Neural progenitor cell (in vitro differentiated cells): ENCODE measurements around the gene ESRRB. TPM values are rescaled to one million over a fixed set of nuclear protein-coding genes. Genes with fewer than 3 reads are reported as not detected.

Experiments used
- DNase-seq: peaks from one replicate; pipeline ENCODE4 v3.0.0-alpha.2; 2016; ENCODE audit warnings: low spot score
- H2AFZ ChIP-seq: fragments of 200-600 bp; sonication (generic); replicated peaks from 2 replicates; pipeline ENCODE4 v1.6.1; 2016; ENCODE audit warnings: antibody characterized with exemption
- H3F3A ChIP-seq: fragments of 200-600 bp; sonication (generic); 2 replicates; pipeline ENCODE4 v1.6.1; 2016; ENCODE audit warnings: antibody characterized with exemption, low read depth
- H3K27ac ChIP-seq: fragments of 200-600 bp; sonication (generic); 2 replicates; pipeline ENCODE4 v1.5.1; 2016; ENCODE audit warnings: mild to moderate bottlenecking
- H3K27me3 ChIP-seq: fragments of 200-600 bp; sonication (generic); 2 replicates; pipeline ENCODE4 v1.6.1; 2016; ENCODE audit warnings: mild to moderate bottlenecking, moderate library complexity
- H3K36me3 ChIP-seq: fragments of 200-600 bp; sonication (generic); 2 replicates; pipeline ENCODE4 v1.5.1; 2016
- H3K4me1 ChIP-seq: fragments of 200-600 bp; sonication (generic); 2 replicates; pipeline ENCODE4 v1.6.1; 2016; ENCODE audit warnings: mixed run types
- H3K4me2 ChIP-seq: fragments of 200-600 bp; sonication (generic); 2 replicates; pipeline ENCODE4 v1.6.1; 2016
- H3K4me3 ChIP-seq: fragments of 200-600 bp; sonication (generic); 2 replicates; pipeline ENCODE4 v1.5.1; 2016
- H3K79me2 ChIP-seq: fragments of 200-600 bp; sonication (generic); 2 replicates; pipeline ENCODE4 v1.6.1; 2016; ENCODE audit warnings: low read depth
- H3K9ac ChIP-seq: fragments of 200-600 bp; sonication (generic); 2 replicates; pipeline ENCODE4 v1.6.1; 2016
- H3K9me3 ChIP-seq: fragments of 200-600 bp; sonication (generic); 2 replicates; pipeline ENCODE4 v1.5.1; 2016; ENCODE audit warnings: low read depth
- H4K20me1 ChIP-seq: fragments of 200-600 bp; sonication (generic); 2 replicates; pipeline ENCODE4 v1.6.1; 2016; ENCODE audit warnings: low read depth
- H3K27ac Mint-ChIP-seq: 3 replicates; pipeline ENCODE4 v1.8.0; 2021; ENCODE audit warnings: mixed read lengths
- H3K27me3 Mint-ChIP-seq: 2 replicates; pipeline ENCODE4 v1.8.0; 2022; ENCODE audit warnings: low read depth, mild to moderate bottlenecking, inconsistent platforms, moderate library complexity, mixed read lengths; ENCODE audit not compliant: insufficient read depth
- H3K36me3 Mint-ChIP-seq: 3 replicates; pipeline ENCODE4 v1.8.0; 2021; ENCODE audit warnings: mixed read lengths
- H3K4me1 Mint-ChIP-seq: 3 replicates; pipeline ENCODE4 v1.8.0; 2021; ENCODE audit warnings: mixed read lengths
- H3K4me3 Mint-ChIP-seq: 3 replicates; pipeline ENCODE4 v1.8.0; 2021; ENCODE audit warnings: mild to moderate bottlenecking, moderate library complexity, mixed read lengths
- H3K9me3 Mint-ChIP-seq: 3 replicates; pipeline ENCODE4 v1.8.0; 2020; ENCODE audit warnings: mixed read lengths
- EZH2 ChIP-seq: fragments of 200-600 bp; sonication (generic); IDR thresholded peaks from 2 replicates; pipeline ENCODE4 v1.6.1; 2017; ENCODE audit warnings: antibody characterized with exemption, mild to moderate bottlenecking, moderate library complexity
- EZH2phosphoT487 ChIP-seq: fragments of 200-600 bp; sonication (generic); IDR thresholded peaks from 2 replicates; pipeline ENCODE4 v1.6.1; 2017; ENCODE audit warnings: antibody characterized with exemption
- total RNA-seq: library from RNA; depleted of rRNA; stranded (reverse); fragments of >200 nt; gene quantifications from 2 replicates; pipeline ENCODE4 v1.2.3, GENCODE V29; 2015; ENCODE audit warnings: low replicate concordance
- TF ChIP-seq, protein P1 (sequence below): fragments of 200-600 bp; sonication (generic); IDR thresholded peaks from 2 replicates; pipeline ENCODE4 v1.5.1; 2017; ENCODE audit warnings: antibody characterized with exemption, mild to moderate bottlenecking

Gene ESRRB
- total RNA-seq, 1 donor from 2014 or later, result 1.3 TPM

DNA sequence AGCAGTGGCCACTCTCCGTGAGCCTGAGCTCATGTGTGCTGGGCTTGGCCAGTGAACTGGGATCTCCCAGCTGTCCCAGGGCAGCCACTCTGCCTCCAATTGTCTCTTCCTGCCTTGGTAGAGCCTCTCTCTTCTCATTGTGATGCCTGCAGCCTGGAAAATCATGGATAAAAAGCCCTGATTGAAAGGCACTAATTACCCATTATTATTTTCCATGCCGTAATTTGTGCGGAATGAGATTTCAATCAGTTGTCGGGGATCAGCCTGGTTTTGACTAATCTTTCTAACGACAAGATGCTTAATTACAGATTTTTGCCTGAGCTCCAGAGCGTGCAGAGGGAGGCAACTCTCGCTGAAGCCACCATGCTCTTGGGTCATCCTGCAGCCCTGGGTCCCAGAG is 52.7 kb downstream of the ESRRB start:
- H3K9ac ChIP-seq, result no peak overlapping the region
- H3K27ac ChIP-seq, result no peak overlapping the region
- no peak for TF ChIP-seq EZH2phosphoT487
- no peak for TF ChIP-seq EZH2
- TF ChIP-seq, protein P1, sequence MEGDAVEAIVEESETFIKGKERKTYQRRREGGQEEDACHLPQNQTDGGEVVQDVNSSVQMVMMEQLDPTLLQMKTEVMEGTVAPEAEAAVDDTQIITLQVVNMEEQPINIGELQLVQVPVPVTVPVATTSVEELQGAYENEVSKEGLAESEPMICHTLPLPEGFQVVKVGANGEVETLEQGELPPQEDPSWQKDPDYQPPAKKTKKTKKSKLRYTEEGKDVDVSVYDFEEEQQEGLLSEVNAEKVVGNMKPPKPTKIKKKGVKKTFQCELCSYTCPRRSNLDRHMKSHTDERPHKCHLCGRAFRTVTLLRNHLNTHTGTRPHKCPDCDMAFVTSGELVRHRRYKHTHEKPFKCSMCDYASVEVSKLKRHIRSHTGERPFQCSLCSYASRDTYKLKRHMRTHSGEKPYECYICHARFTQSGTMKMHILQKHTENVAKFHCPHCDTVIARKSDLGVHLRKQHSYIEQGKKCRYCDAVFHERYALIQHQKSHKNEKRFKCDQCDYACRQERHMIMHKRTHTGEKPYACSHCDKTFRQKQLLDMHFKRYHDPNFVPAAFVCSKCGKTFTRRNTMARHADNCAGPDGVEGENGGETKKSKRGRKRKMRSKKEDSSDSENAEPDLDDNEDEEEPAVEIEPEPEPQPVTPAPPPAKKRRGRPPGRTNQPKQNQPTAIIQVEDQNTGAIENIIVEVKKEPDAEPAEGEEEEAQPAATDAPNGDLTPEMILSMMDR, result no peak
- no peak overlapping the region for H3K4me3 ChIP-seq
- H4K20me1 ChIP-seq, result no peaks in the 10 kb centered on the region
- Mint-ChIP-seq H3K9me3 (peaks cover 2% of the 10 kb centered on the region), H3K27ac (no peak overlapping the region), H3K4me1 (peaks cover 17% of the 10 kb centered on the region), H3K36me3 (no peaks in the 10 kb centered on the region), H3K27me3 (peaks cover 9% of the 10 kb centered on the region), H3K4me3 (no peak overlapping the region)
- peak; percentile 38 for DNase-seq
- peak overlapping the region; percentile 83 for H2AFZ ChIP-seq
- H3K27me3 ChIP-seq, result no peaks in the 10 kb centered on the region
- no peaks in the 10 kb centered on the region for H3K36me3 ChIP-seq
- H3K79me2 ChIP-seq, result no peaks in the 10 kb centered on the region
- H3F3A ChIP-seq, result no peaks in the 10 kb centered on the region
- H3K4me2 ChIP-seq, result no peak overlapping the region
- peaks cover 17% of the 10 kb centered on the region for H3K4me1 ChIP-seq
- no peaks in the 10 kb centered on the region for H3K9me3 ChIP-seq

DNA sequence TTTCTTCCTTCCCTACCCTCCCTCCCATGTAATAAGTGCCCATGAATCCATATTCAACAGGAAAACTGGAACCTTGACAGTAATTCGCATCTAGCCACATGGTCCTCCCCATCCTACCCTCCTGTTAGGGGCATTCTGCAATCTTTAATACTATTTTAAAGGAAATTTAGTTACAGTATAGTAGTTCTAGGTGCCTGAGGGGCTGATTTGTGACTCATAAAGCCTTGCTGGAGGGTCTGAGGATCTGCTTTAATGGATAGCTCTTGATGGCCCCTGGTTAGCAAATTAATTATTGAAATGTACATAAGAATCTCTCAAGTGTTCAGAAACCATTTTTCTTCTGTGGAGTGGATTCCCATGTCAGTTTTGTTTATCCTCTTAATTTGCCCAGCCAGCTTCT is 54.1 kb downstream of the ESRRB start:
- peaks cover 9% of the 10 kb centered on the region for H3K27me3 Mint-ChIP-seq
- H3K4me3 ChIP-seq, result no peak overlapping the region
- H3K9me3 ChIP-seq, result no peaks in the 10 kb centered on the region
- no peak overlapping the region for H3K27ac ChIP-seq
- no peak for TF ChIP-seq EZH2phosphoT487
- no peak for TF ChIP-seq EZH2
- TF ChIP-seq, protein P1, result no peak
- no peak overlapping the region for H3K9ac ChIP-seq
- no peaks in the 10 kb centered on the region for H3K79me2 ChIP-seq
- no peaks in the 10 kb centered on the region for H3K36me3 ChIP-seq
- no peak overlapping the region for H3K4me3 Mint-ChIP-seq
- DNase-seq, result no peak
- peaks cover 29% of the 10 kb centered on the region for H3K4me1 Mint-ChIP-seq
- H4K20me1 ChIP-seq, result no peaks in the 10 kb centered on the region
- no peaks in the 10 kb centered on the region for H3K36me3 Mint-ChIP-seq
- H2AFZ ChIP-seq, result no peak overlapping the region
- H3F3A ChIP-seq, result no peaks in the 10 kb centered on the region
- H3K27me3 ChIP-seq, result no peaks in the 10 kb centered on the region
- peaks cover 29% of the 10 kb centered on the region for H3K4me1 ChIP-seq
- H3K9me3 Mint-ChIP-seq, result peaks cover under 1% of the 10 kb centered on the region
- H3K4me2 ChIP-seq, result no peak overlapping the region
- H3K27ac Mint-ChIP-seq, result no peak overlapping the region

DNA sequence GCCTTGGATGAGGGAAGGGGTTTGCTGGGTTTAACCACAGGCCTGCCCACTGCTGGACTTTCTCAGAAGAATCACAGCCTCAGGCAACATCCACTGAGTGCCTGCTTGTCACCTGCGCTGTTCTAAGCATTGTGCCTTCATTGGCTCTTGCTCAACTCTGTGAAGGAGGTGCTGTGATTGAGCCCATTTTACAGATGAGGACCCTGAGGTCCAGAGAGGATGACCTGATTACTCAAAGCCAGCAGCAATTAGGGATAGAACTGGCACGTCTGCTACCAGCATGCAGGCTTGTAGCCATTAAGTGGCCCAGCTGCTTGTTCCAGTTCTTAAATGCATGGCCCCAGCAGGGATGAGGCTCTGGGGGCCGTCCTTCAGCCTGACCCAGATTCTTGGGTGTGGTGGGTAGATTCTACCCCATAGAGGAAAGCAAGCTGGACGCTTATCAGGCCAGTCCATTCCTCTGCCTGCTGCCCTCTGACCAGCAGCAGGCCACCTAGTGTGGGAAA is 54.6 kb downstream of the ESRRB start:
- peaks cover 31% of the 10 kb centered on the region for H3K4me1 Mint-ChIP-seq
- no peaks in the 10 kb centered on the region for H3K36me3 Mint-ChIP-seq
- Histone ChIP-seq H4K20me1 (no peaks in the 10 kb centered on the region), H3K9me3 (no peaks in the 10 kb centered on the region), H2AFZ (no peak overlapping the region), H3F3A (no peaks in the 10 kb centered on the region), H3K9ac (no peak overlapping the region), H3K27me3 (no peaks in the 10 kb centered on the region), H3K27ac (no peak overlapping the region), H3K4me1 (peaks cover 29% of the 10 kb centered on the region), H3K79me2 (no peaks in the 10 kb centered on the region), H3K4me2 (no peak overlapping the region), H3K36me3 (no peaks in the 10 kb centered on the region), H3K4me3 (no peak overlapping the region)
- no peak overlapping the region for H3K4me3 Mint-ChIP-seq
- no peak for DNase-seq
- TF ChIP-seq EZH2 (no peak), EZH2phosphoT487 (no peak)
- TF ChIP-seq, protein P1, result no peak
- H3K27me3 Mint-ChIP-seq, result peaks cover 11% of the 10 kb centered on the region
- no peak overlapping the region for H3K27ac Mint-ChIP-seq
- no peaks in the 10 kb centered on the region for H3K9me3 Mint-ChIP-seq
